Liver (tissue), 9 donors: ENCODE results near the gene GANC. TPM values are rescaled to one million over a fixed set of nuclear protein-coding genes. Genes with fewer than 3 reads are reported as not detected.

ENCODE experiments used
- DNase-seq: peaks from one replicate; pipeline ENCODE4 v3.0.0-alpha.2; 2017; ENCODE audit warnings: low spot score
- H3K27ac ChIP-seq, 2 donors: one replicate each; pipeline ENCODE4 v1.7.0; 2013; ENCODE audit warnings: inconsistent platforms in 2 of 2, low read length in 2 of 2, control low read depth in 1 of 2, low read depth in 1 of 2, mild to moderate bottlenecking in 1 of 2
- H3K27me3 ChIP-seq, 4 donors: one replicate each; pipeline versions ENCODE4 v1.6.1 to v1.7.0; 2013; ENCODE audit warnings: low read length in 3 of 4, inconsistent platforms in 1 of 4, mild to moderate bottlenecking in 1 of 4, moderate library complexity in 1 of 4; ENCODE audit not compliant: control insufficient read depth in 4 of 4, insufficient read depth in 4 of 4
- H3K36me3 ChIP-seq, 4 donors: one replicate each; pipeline versions ENCODE4 v1.6.1 to v1.7.0; 2013; ENCODE audit warnings: low read length in 3 of 4, mild to moderate bottlenecking in 3 of 4, low read depth in 1 of 4, moderate library complexity in 1 of 4; ENCODE audit not compliant: control insufficient read depth in 4 of 4, insufficient read depth in 3 of 4
- H3K4me1 ChIP-seq, 4 donors: one replicate each; pipeline versions ENCODE4 v1.6.1 to v1.7.0; 2013; ENCODE audit warnings: low read length in 3 of 4, mild to moderate bottlenecking in 3 of 4, moderate library complexity in 1 of 4; ENCODE audit not compliant: control insufficient read depth in 4 of 4, insufficient read depth in 4 of 4
- H3K4me3 ChIP-seq, 3 donors: one replicate each; pipeline versions ENCODE4 v1.6.1 to v1.7.0; 2013; ENCODE audit warnings: low read length in 3 of 3, control low read depth in 1 of 3, low read depth in 1 of 3, mild to moderate bottlenecking in 1 of 3
- H3K9ac ChIP-seq, 2 donors: one replicate each; pipeline ENCODE4 v1.7.0; 2013; ENCODE audit warnings: low read length in 2 of 2, mild to moderate bottlenecking in 2 of 2, moderate library complexity in 2 of 2, control low read depth in 1 of 2, low read depth in 1 of 2
- H3K9me3 ChIP-seq, 4 donors: one replicate each; pipeline versions ENCODE4 v1.6.1 to v1.7.0; 2013; ENCODE audit warnings: low read length in 3 of 4; ENCODE audit not compliant: control insufficient read depth in 4 of 4
- ATF3 ChIP-seq: IDR thresholded peaks from 2 replicates; pipeline ENCODE4 v1.6.1; 2016; ENCODE audit warnings: antibody characterized with exemption
- CTCF ChIP-seq: fragments of 150-350 bp; IDR thresholded peaks from 2 replicates; pipeline ENCODE4 v1.5.1; 2017; ENCODE audit warnings: improper control_type of control experiment, low read depth, low read length; ENCODE audit not compliant: missing input control
- EGR1 ChIP-seq, 2 donors: IDR thresholded peaks; 2 replicates each; pipeline ENCODE4 v1.6.1; 2016 to 2018; ENCODE audit warnings: antibody characterized with exemption in 2 of 2, low read depth in 2 of 2
- FOXA1 ChIP-seq: IDR thresholded peaks from 2 replicates; pipeline ENCODE4 v1.6.1; 2016; ENCODE audit warnings: antibody characterized with exemption
- FOXA2 ChIP-seq: IDR thresholded peaks from 2 replicates; pipeline ENCODE4 v1.6.1; 2016; ENCODE audit warnings: antibody characterized with exemption
- GABPA ChIP-seq, 2 donors: IDR thresholded peaks in 1 of 2; conservative IDR thresholded peaks in 1 of 2; 2 replicates each; pipeline ENCODE4 v1.6.1; 2016; ENCODE audit warnings: antibody characterized with exemption in 2 of 2, mild to moderate bottlenecking in 1 of 2, moderate library complexity in 1 of 2
- HNF4A ChIP-seq, 2 donors: conservative IDR thresholded peaks; 2 replicates each; pipeline ENCODE4 v1.6.1; 2016; ENCODE audit warnings: antibody characterized with exemption in 2 of 2, mild to moderate bottlenecking in 2 of 2
- HNF4G ChIP-seq: IDR thresholded peaks from 2 replicates; pipeline ENCODE4 v1.6.1; 2016; ENCODE audit warnings: antibody characterized with exemption
- MAX ChIP-seq: IDR thresholded peaks from 2 replicates; pipeline ENCODE4 v1.6.1; 2016; ENCODE audit warnings: antibody characterized with exemption
- NR2F2 ChIP-seq: IDR thresholded peaks from 2 replicates; pipeline ENCODE4 v1.6.1; 2016; ENCODE audit warnings: antibody characterized with exemption
- RAD21 ChIP-seq, 2 donors: IDR thresholded peaks; 2 replicates each; pipeline ENCODE4 v1.6.1; 2016; ENCODE audit warnings: antibody characterized with exemption in 2 of 2, mild to moderate bottlenecking in 2 of 2
- REST ChIP-seq: IDR thresholded peaks from 2 replicates; pipeline ENCODE4 v1.6.1; 2016; ENCODE audit warnings: antibody characterized with exemption, mild to moderate bottlenecking
- RXRA ChIP-seq, 2 donors: IDR thresholded peaks; 2 replicates each; pipeline ENCODE4 v1.6.1; 2017 to 2018; ENCODE audit warnings: antibody characterized with exemption in 2 of 2, mild to moderate bottlenecking in 1 of 2
- SP1 ChIP-seq: IDR thresholded peaks from 2 replicates; pipeline ENCODE4 v1.6.1; 2018; ENCODE audit warnings: antibody characterized with exemption, mild to moderate bottlenecking
- TAF1 ChIP-seq: conservative IDR thresholded peaks from 2 replicates; pipeline ENCODE4 v1.6.1; 2016; ENCODE audit warnings: antibody characterized with exemption, mild to moderate bottlenecking
- ZBTB33 ChIP-seq: IDR thresholded peaks from 2 replicates; pipeline ENCODE4 v1.6.1; 2016; ENCODE audit warnings: antibody characterized with exemption
- WGBS: extraction: QIAGEN DNeasy Blood & Tissue Kit; methylation state at CpG from one replicate; pipeline ENCODE4 v1.1.7; 2013; 5-methylcytosine and 5-hydroxymethylcytosine counted together
- polyA plus RNA-seq, 2 donors: library from polyadenylated mRNA; stranded (reverse) in 1 of 2; unstranded in 1 of 2; fragments of 200-250 nt in 1 of 2; fragments of >200 nt in 1 of 2; fragmentation: Nextera tagmentation in 1 of 2; extraction: Ambion mirVana in 1 of 2; gene quantifications; one replicate each; pipeline versions ENCODE4 v1.2.1 to v1.2.3, GENCODE V29; 2013 to 2015
- total RNA-seq, 2 donors: library from RNA; depleted of rRNA; stranded (reverse); fragments of >200 nt; gene quantifications; one replicate each; pipeline ENCODE4 v1.2.3, GENCODE V29; 2014
- donor health status: healthy.
- donor health status: healthy.
- donor health status: healthy.
- donor health status: healthy.
- donor health status: healthy.

The GANC gene
- total and polyA plus RNA-seq, 4 donors, result 4.8 to 28.9 (median 10.9) TPM

GRCh38 chr15:42275780-42276391 is 2.9 kb downstream of the GANC start:
- peak overlapping the region in 1 of 3 donors; percentile 19 for H3K4me3 ChIP-seq
- 40% methylated on average over 4 of the region's 4 CpGs for WGBS
- DNase-seq, result no peak
- H3K27me3 ChIP-seq, result no peaks in the 10 kb centered on the region
- H3K36me3 ChIP-seq, result peaks cover 2 to 10% (median 5%) of the 10 kb centered on the region in 4 donors
- H3K9ac ChIP-seq, result peak overlapping the region; percentile 76 to 94
- no peaks in the 10 kb centered on the region for H3K9me3 ChIP-seq
- TF ChIP-seq HNF4A (conservative IDR thresholded peaks at IDR 0.05) (peak; percentile 15 to 28), GABPA (IDR thresholded peaks at IDR 0.05 in 1 of 2, conservative IDR thresholded peaks at IDR 0.05 in 1 of 2) (no peak), CTCF (no peak), HNF4G (no peak)
- H3K27ac ChIP-seq, result peak overlapping the region in 1 of 2 donors; percentile 83
- peaks cover 0 to 37% (median 25%) of the 10 kb centered on the region in 4 donors for H3K4me1 ChIP-seq

GRCh38 chr15:42276762-42277161 is 3.8 kb downstream of the GANC start:
- no peak overlapping the region for H3K4me3 ChIP-seq
- WGBS, result over 99% methylated on average over 2 of the region's 2 CpGs
- no peaks in the 10 kb centered on the region for H3K27me3 ChIP-seq
- no peak overlapping the region for H3K9ac ChIP-seq
- H3K4me1 ChIP-seq, result peaks cover 0 to 30% (median 19%) of the 10 kb centered on the region in 4 donors
- H3K27ac ChIP-seq, result no peak overlapping the region
- H3K9me3 ChIP-seq, result no peaks in the 10 kb centered on the region
- peaks cover 2 to 12% (median 8%) of the 10 kb centered on the region in 4 donors for H3K36me3 ChIP-seq
- TF ChIP-seq RAD21 (IDR thresholded peaks at IDR 0.05), result no peak
- no peak for TF ChIP-seq ATF3
- no peak for TF ChIP-seq FOXA1
- no peak for TF ChIP-seq CTCF
- TF ChIP-seq FOXA2, result no peak
- no peak for TF ChIP-seq ZBTB33
- TF ChIP-seq RXRA (IDR thresholded peaks at IDR 0.05), result no peak
- no peak for TF ChIP-seq TAF1
- no peak for TF ChIP-seq HNF4G
- no peak for TF ChIP-seq SP1
- TF ChIP-seq NR2F2, result no peak
- TF ChIP-seq MAX, result no peak
- no peak for TF ChIP-seq REST
- TF ChIP-seq GABPA (IDR thresholded peaks at IDR 0.05 in 1 of 2, conservative IDR thresholded peaks at IDR 0.05 in 1 of 2), result no peak
- TF ChIP-seq EGR1 (IDR thresholded peaks at IDR 0.05; ENCODE audit: low read depth in 2 of 2), result no peak
- no peak for DNase-seq
